Measurements from ENCODE around the gene SEC23B. TPM values are rescaled to one million over a fixed set of nuclear protein-coding genes. Genes with fewer than 3 reads are reported as not detected.

SEC23B gene
- total RNA-seq, 2 donors from 2014 or later = 64.4 to 127 TPM

- intact Hi-C loops (cut with DNase I) = no loop called here
- peaks cover 2% of the 10 kb centered on the region for H3K4me1 ChIP-seq (replicated peaks)
- peak within 1 kb of the TSS; percentile 78 to 87 for H3K27ac ChIP-seq
- peak; percentile 93 for DNase-seq (ENCODE audit: low spot score)
- H3K27me3 ChIP-seq (replicated peaks; ENCODE audit: insufficient read depth) = no peaks in the 10 kb centered on the region
- peak within 1 kb of the TSS; percentile 66 to 69 for H3K4me3 ChIP-seq
- TF ChIP-seq POLR2A (IDR thresholded peaks at IDR 0.05) = peak; percentile 32
- TF ChIP-seq, protein P1, sequence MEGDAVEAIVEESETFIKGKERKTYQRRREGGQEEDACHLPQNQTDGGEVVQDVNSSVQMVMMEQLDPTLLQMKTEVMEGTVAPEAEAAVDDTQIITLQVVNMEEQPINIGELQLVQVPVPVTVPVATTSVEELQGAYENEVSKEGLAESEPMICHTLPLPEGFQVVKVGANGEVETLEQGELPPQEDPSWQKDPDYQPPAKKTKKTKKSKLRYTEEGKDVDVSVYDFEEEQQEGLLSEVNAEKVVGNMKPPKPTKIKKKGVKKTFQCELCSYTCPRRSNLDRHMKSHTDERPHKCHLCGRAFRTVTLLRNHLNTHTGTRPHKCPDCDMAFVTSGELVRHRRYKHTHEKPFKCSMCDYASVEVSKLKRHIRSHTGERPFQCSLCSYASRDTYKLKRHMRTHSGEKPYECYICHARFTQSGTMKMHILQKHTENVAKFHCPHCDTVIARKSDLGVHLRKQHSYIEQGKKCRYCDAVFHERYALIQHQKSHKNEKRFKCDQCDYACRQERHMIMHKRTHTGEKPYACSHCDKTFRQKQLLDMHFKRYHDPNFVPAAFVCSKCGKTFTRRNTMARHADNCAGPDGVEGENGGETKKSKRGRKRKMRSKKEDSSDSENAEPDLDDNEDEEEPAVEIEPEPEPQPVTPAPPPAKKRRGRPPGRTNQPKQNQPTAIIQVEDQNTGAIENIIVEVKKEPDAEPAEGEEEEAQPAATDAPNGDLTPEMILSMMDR (IDR thresholded peaks at IDR 0.05) = no peak
- TF ChIP-seq POLR2AphosphoS5 (IDR thresholded peaks at IDR 0.05) = peak; percentile 97
- under 1% methylated on average over 51 of the region's 51 CpGs for WGBS
- H3K36me3 ChIP-seq = no peaks in the 10 kb centered on the region
- H3K9me3 ChIP-seq = no peaks in the 10 kb centered on the region
Observed at GRCh38 chr20:18566892-18567738, 59.4 kb downstream of the SEC23B start, which contains the start of gene SMIM26. Gene SMIM26, plus strand, starts transcription at chr20:18567432. Its CDS starts 47 bp downstream, at chr20:18567479.

GRCh38 chr20:18567739-18568091 is 60.0 kb downstream of the SEC23B start:
- Histone ChIP-seq H3K9me3 (no peaks in the 10 kb centered on the region), H3K36me3 (no peaks in the 10 kb centered on the region), H3K4me1 (replicated peaks) (peaks cover 2% of the 10 kb centered on the region), H3K4me3 (peak overlapping the region; percentile 66 to 69), H3K27ac (peak overlapping the region; percentile 78 to 87), H3K27me3 (replicated peaks; ENCODE audit: insufficient read depth) (no peaks in the 10 kb centered on the region)
- TF ChIP-seq, protein P1 (IDR thresholded peaks at IDR 0.05) = no peak
- TF ChIP-seq POLR2AphosphoS5 (IDR thresholded peaks at IDR 0.05) = no peak
- TF ChIP-seq POLR2A (IDR thresholded peaks at IDR 0.05) = no peak
- DNase-seq (ENCODE audit: low spot score) = no peak
- intact Hi-C loops (cut with DNase I) = no loop called here
- 4% methylated on average over 6 of the region's 6 CpGs for WGBS

DNA sequence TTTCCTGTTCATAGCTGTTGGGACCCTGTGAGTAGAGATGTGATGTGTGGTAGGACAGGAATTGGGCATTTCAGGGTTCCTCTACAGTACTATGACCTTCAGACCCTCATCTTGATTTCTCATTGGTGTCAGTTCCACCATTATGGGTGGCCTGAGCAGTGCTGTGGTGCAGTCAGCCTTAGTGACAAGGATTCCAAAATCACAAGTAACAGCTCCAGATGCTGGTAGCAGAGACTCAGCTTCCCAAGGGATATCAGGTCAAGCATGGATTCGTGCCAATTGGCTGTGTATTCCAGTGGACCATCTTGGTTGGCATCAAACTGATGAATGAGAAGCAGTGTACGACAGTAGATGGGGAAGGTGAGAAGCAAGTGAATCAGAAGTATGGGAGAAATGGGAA is 63.3 kb downstream of the SEC23B start:
- Histone ChIP-seq H3K27me3 (replicated peaks; ENCODE audit: insufficient read depth) (no peaks in the 10 kb centered on the region), H3K4me1 (replicated peaks) (peaks cover 2% of the 10 kb centered on the region), H3K36me3 (no peaks in the 10 kb centered on the region), H3K9me3 (no peaks in the 10 kb centered on the region), H3K27ac (no peak overlapping the region), H3K4me3 (no peak overlapping the region)
- intact Hi-C loops (cut with DNase I) = no loop called here
- DNase-seq (ENCODE audit: low spot score) = no peak
- 94% methylated on average over 2 of the region's 2 CpGs for WGBS
- no peak for TF ChIP-seq POLR2AphosphoS5 (IDR thresholded peaks at IDR 0.05)
- TF ChIP-seq, protein P1 (IDR thresholded peaks at IDR 0.05) = no peak
- no peak for TF ChIP-seq POLR2A (IDR thresholded peaks at IDR 0.05)

- Histone ChIP-seq H3K4me1 (replicated peaks) (peaks cover 2% of the 10 kb centered on the region), H3K36me3 (no peaks in the 10 kb centered on the region), H3K27me3 (replicated peaks; ENCODE audit: insufficient read depth) (no peaks in the 10 kb centered on the region), H3K27ac (no peak overlapping the region), H3K4me3 (no peak overlapping the region), H3K9me3 (no peaks in the 10 kb centered on the region)
- intact Hi-C loops (cut with DNase I) = no loop called here
- no peak for DNase-seq (ENCODE audit: low spot score)
- 95% methylated on average over 2 of the region's 2 CpGs for WGBS
- TF ChIP-seq POLR2A (IDR thresholded peaks at IDR 0.05) (no peak), POLR2AphosphoS5 (IDR thresholded peaks at IDR 0.05) (no peak)
- TF ChIP-seq, protein P1 (IDR thresholded peaks at IDR 0.05) = no peak
Observed at GRCh38 chr20:18571578-18571977, 63.8 kb downstream of the SEC23B start.

- WGBS = 95% methylated on average over 6 of the region's 6 CpGs
- no peak for TF ChIP-seq POLR2AphosphoS5 (IDR thresholded peaks at IDR 0.05)
- TF ChIP-seq, protein P1 (IDR thresholded peaks at IDR 0.05) = no peak
- no peak for TF ChIP-seq POLR2A (IDR thresholded peaks at IDR 0.05)
- intact Hi-C loops (cut with DNase I) = no loop called here
Observed at GRCh38 chr20:18577942-18578341, 70.2 kb downstream of the SEC23B start.

More at GRCh38 chr20:18577942-18578341, 70.2 kb downstream of the SEC23B start:
- H3K4me1 ChIP-seq (replicated peaks) = no peaks in the 10 kb centered on the region
- no peaks in the 10 kb centered on the region for H3K27me3 ChIP-seq (replicated peaks; ENCODE audit: insufficient read depth)
- no peak overlapping the region for H3K27ac ChIP-seq
- no peaks in the 10 kb centered on the region for H3K36me3 ChIP-seq
- DNase-seq (ENCODE audit: low spot score) = no peak
- no peaks in the 10 kb centered on the region for H3K9me3 ChIP-seq
- no peak overlapping the region for H3K4me3 ChIP-seq
